ENCODE data around the gene RFX5.

Gene RFX5

DNA sequence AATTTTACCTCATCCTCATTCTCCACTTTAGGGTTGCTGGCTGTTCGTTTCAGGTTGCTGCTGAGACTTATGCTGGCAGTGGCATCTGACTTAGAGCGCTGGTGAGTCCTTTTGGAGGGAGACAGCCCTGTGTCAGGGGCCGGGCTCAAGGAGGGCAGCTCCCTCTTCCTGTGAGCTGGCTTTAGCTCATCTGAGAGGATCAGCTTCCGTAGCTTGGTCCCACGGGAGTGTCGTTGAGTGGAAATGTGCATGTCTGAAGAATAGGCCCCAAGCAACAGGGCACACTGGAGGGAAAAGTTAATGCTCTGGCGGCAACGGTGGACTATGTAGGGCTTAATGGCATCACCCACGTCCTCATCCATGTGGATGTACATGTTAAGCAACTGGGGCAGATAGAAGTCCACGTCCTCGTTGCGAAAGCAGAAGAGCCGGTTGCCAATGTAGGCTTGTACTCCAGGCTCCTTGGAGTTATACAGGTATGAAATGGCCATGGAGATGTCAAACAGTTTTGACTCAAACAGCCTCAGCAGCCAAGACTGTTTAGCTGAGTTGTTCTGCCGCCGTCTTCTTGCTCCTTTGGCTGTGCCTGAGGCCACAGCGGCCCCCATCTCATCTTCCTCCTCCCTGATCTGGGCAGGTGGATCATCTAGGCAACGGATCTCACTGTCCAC lies 31.4 kb downstream of the RFX5 start:
- DNase-seq, result no peak

- no peak for DNase-seq
These were observed 32.7 kb downstream of the RFX5 start for GRCh38 chr1:151314137-151314875.

GRCh38 chr1:151313501-151313900 lies 33.6 kb downstream of the RFX5 start:
- DNase-seq, result no peak

DNA sequence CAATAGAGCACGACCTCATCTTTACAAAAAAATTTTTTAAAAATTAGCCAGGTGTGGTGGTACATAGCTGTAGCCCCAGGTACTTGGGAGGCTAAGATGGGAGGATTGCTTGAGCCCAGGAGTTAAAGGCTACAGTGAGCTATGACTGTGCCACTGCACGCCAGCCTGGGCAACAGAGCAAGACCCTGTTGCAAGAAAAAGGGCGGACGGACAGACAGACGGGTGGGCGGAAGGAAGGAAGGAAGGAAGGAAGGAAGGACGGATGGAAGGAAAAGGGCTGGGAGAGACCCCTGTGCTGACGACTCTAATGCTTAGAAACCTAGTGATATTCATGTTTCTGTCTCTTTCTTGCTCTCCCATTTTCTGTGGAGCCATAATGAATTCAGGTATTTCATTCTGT lies 34.2 kb downstream of the RFX5 start:
- DNase-seq, result no peak

- no peak for DNase-seq
These were observed 34.6 kb downstream of the RFX5 start for GRCh38 chr1:151312411-151312810.

- no peak for DNase-seq
These were observed 35.3 kb downstream of the RFX5 start for GRCh38 chr1:151311589-151312331.

- DNase-seq, result no peak
These were observed 36.0 kb downstream of the RFX5 start for GRCh38 chr1:151311011-151311410.

DNA sequence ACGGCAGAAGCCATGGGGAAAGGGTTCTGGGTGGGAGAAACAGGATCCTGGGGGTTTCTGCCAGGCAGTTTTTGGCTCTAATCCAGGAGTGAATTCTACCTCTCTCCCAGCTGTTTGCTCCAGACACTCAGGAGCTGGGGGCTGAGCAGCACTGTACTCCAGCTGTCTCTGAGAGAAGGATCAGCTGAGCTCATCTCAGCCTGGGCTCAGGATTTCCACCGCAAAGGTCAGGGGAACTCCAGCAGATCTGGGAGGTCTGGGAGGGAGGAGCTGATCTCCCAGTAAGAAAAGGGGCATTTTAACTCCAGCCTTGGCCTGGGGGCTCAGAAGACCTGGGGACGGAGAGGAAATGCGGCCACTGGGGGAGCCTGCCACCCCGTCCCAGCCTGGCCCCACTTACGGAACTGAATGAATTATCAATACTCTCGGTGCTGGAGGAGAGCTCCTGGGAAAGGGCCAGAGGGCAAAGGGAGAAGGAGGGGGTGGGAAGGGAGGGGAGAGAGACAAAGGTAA lies 37.2 kb downstream of the RFX5 start:
- peak; percentile 47 for DNase-seq

GRCh38 chr1:151294742-151295462 lies 52.1 kb downstream of the RFX5 start:
- no peak for DNase-seq

DNA sequence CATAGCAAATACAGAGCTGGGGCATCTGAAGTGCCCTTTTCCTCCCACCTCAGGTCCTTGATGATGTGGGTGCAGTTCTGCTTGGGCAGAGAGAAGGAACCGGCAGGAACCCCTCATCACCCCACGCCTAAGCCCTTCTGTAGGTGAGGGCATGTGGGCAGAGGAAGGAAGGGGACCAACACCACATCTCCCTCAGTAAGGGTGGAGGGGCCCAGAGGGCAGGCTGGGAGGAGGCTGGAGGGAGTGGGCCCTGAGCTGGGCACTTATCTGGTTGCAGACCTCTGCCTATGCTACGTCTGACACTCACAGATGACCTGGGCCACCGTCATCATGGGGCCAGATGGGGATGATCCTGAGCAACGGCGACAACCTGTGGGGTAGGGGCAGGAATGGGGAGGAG lies 54.0 kb downstream of the RFX5 start:
- DNase-seq, result no peak

- DNase-seq, result no peak
These were observed 54.6 kb downstream of the RFX5 start for GRCh38 chr1:151292207-151293030.

DNA sequence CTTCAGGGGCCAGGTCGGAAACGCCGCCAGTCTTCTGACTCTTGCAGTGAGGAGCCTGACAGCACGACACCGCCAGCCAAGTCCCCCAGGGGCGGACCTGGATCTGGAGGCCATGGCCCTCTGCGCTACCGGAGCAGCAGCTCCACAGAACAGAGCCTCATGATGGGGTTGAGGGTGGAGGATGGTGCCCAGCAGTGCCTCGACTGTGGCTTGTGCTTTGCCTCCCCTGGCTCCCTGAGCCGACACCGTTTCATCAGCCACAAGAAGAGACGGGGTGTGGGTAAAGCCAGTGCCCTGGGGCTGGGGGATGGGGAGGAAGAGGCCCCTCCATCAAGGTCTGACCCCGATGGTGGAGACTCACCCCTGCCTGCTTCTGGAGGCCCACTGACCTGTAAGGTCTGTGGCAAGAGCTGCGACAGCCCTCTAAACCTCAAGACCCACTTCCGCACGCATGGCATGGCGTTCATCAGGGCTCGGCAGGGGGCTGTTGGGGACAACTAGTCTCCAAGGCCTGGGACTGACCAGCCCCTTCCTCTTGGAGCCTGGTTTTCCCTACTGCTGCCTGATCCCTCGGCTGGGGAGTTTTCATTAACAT lies 56.2 kb downstream of the RFX5 start:
- DNase-seq, result no peak

Data from NCI-H2171 (cell line).